Heart left ventricle (tissue), 16 donors: ENCODE results near the gene MINDY4. TPM values are rescaled to one million over a fixed set of nuclear protein-coding genes. Genes with fewer than 3 reads are reported as not detected.

Source experiments
- ATAC-seq, 4 donors: fragments of 200-7000 bp; cut with Tn5 transposase; one replicate each; pipeline ENCODE4 v1.9.1; 2020 to 2022; ENCODE audit warnings: moderate library complexity in 4 of 4, mild to moderate bottlenecking in 3 of 4, moderate number of reproducible peaks in 1 of 4
- DNase-seq, 5 donors: peaks; one replicate each; pipeline ENCODE4 v3.0.0-alpha.2; 2020
- H3K27ac ChIP-seq, 12 donors: fragments of 200-600 bp; sonication (generic) in 4 of 12; one replicate each; pipeline versions ENCODE4 v1.5.0 to v1.8.0; 2016 to 2022; ENCODE audit warnings: mild to moderate bottlenecking in 2 of 12
- H3K27me3 ChIP-seq, 9 donors: fragments of 200-600 bp; sonication (generic) in 2 of 9; one replicate each; pipeline versions ENCODE4 v1.5.1 to v1.8.0; 2016 to 2022; ENCODE audit warnings: mild to moderate bottlenecking in 3 of 9
- H3K36me3 ChIP-seq, 9 donors: fragments of 200-600 bp; sonication (generic) in 2 of 9; one replicate each; pipeline versions ENCODE4 v1.5.0 to v1.8.0; 2018 to 2022; ENCODE audit warnings: mild to moderate bottlenecking in 2 of 9
- H3K4me1 ChIP-seq, 12 donors: fragments of 200-600 bp; sonication (generic) in 4 of 12; one replicate each; pipeline versions ENCODE4 v1.5.0 to v1.8.0; 2016 to 2022; ENCODE audit warnings: mild to moderate bottlenecking in 3 of 12
- H3K4me3 ChIP-seq, 12 donors: fragments of 200-600 bp; sonication (generic) in 4 of 12; one replicate each; pipeline versions ENCODE4 v1.5.0 to v1.8.0; 2017 to 2022; ENCODE audit warnings: mild to moderate bottlenecking in 9 of 12, moderate library complexity in 4 of 12
- H3K9me3 ChIP-seq, 12 donors: fragments of 200-600 bp; sonication (generic) in 4 of 12; one replicate each; pipeline versions ENCODE4 v1.5.0 to v1.8.0; 2016 to 2022; ENCODE audit warnings: mild to moderate bottlenecking in 1 of 12
- CTCF ChIP-seq, 12 donors: fragments of 200-600 bp; sonication (generic) in 4 of 12; IDR thresholded peaks; one replicate each; pipeline versions ENCODE4 v1.5.0 to v1.8.0; 2018 to 2022; ENCODE audit warnings: antibody characterized with exemption in 12 of 12, mild to moderate bottlenecking in 5 of 12
- POLR2A ChIP-seq, 2 donors: fragments of 450-650 bp; IDR thresholded peaks; one replicate each; pipeline ENCODE4 v1.6.1; 2017; ENCODE audit warnings: antibody characterized with exemption in 2 of 2, mild to moderate bottlenecking in 2 of 2, moderate library complexity in 2 of 2
- WGBS, 4 donors: extraction: QIAGEN DNeasy Blood & Tissue Kit in 2 of 4; methylation state at CpG; one replicate each; pipeline versions ENCODE4 v1.1.5 to v1.1.7; 2013 to 2018; 5-methylcytosine and 5-hydroxymethylcytosine counted together
- intact Hi-C, 10 donors: fragments of 100-400 bp; cut with DNase I; formaldehyde crosslinking; loops; one replicate each; pipeline versions ENCODE4 v1.11.1 to v1.14.2; 2022
- polyA plus RNA-seq, 2 donors: library from polyadenylated mRNA; stranded (reverse); fragments of 200-250 nt; gene quantifications; one replicate each; pipeline ENCODE4 v1.2.3, GENCODE V29; 2013
- total RNA-seq, 9 donors: library from RNA; depleted of rRNA in 2 of 9; stranded (reverse); fragments of >200 nt in 2 of 9; fragmentation: NEBNext Ultra II Directional in 3 of 9; extraction: Animal tissue kit (Norgen Biotek cat#: 25700) in 3 of 9; gene quantifications; one replicate each; pipeline versions ENCODE4 v1.1.0 to v1.2.4, GENCODE V29; 2016 to 2023
- donor health status: ischemic (EF 13 %, LVEDD 7.1; RV severe dilation, severe dysfunction).
- donor health status: healthy with polysubstance abuse.
- donor health status: DM: no; HTN: yes; CAD: no.
- donor health status: DM: no; HTN: no; CAD: no.
- donor health status: ischemic (EF 25% LVEDD 6.9; RV normal size, moderate dysfunction).
- donor health status: ischemic (EF 25% LVEDD 5.7; RV mildly dilated, moderate dysfunction).
- donor health status: healthy.
- donor health status: DM: yes; HTN: yes; CAD: no.
- donor health status: ischemic (EF 35%, LVEDD 5.7; RV mildly dilated, moderate dysfunction).
- donor health status: nonischemic (EF 11% LVEDD 7.7; RV severe dilation, severe dysfunction).
- donor health status: DM: yes; HTN: yes; CAD: no.
- donor health status: PGD.
- donor health status: ischemic (EF 29% LVEDD 5.4; RV normal size, mild dysfunction).
- donor health status: nonischemic (EF 23%, LVEDD 6.1; RV moderate dilation, normal function).

MINDY4 gene
- total and polyA plus RNA-seq, 11 donors, result 1.3 to 6.0 (median 2.9) TPM

GRCh38 chr7:30900803-30901362 lies 129.7 kb downstream of the MINDY4 start:
- Histone ChIP-seq H3K27me3 (no peaks in the 10 kb centered on the region), H3K4me3 (no peak overlapping the region), H3K27ac (peak overlapping the region; percentile 41 to 82 (median 68)), H3K36me3 (no peaks in the 10 kb centered on the region), H3K4me1 (peaks cover 13 to 70% (median 57%) of the 10 kb centered on the region in 12 donors), H3K9me3 (no peaks in the 10 kb centered on the region)
- DNase-seq (no peak), ATAC-seq (peak in 3 of 4 donors; percentile 16 to 32 (median 27))
- WGBS, 4 donors, result 76 to 84% (median 80%) methylated on average over 9 to 11 of the region's 11 CpGs
- intact Hi-C loops, result no loop called here
- TF ChIP-seq POLR2A (IDR thresholded peaks at IDR 0.05) (no peak), CTCF (IDR thresholded peaks at IDR 0.05) (no peak)

DNA sequence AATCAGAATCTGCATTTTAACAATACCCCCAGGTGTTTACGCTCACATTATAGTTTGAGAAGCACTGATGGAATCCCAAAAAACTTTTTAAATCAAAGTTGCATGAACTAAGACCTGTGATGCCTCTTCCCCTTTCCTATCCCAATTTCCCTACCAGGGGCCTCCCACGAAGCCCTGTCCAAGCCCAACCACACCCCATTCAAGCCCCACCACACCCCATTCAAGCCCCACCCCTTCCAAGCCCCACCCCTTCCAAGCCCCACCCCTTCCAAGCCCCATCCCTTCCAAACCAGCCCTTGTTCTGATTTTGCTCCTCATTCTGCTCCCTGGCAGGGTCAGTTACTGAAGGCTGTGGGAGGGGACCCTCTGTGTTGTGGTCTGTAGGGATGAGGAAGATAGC lies 130.6 kb downstream of the MINDY4 start:
- no peak for DNase-seq
- TF ChIP-seq CTCF (IDR thresholded peaks at IDR 0.05) (no peak), POLR2A (IDR thresholded peaks at IDR 0.05) (no peak)
- Histone ChIP-seq H3K4me3 (no peak overlapping the region), H3K4me1 (peaks cover 14 to 70% (median 59%) of the 10 kb centered on the region in 12 donors), H3K27ac (peak overlapping the region in 6 of 12 donors; percentile 41 to 73 (median 66)), H3K27me3 (no peaks in the 10 kb centered on the region), H3K36me3 (no peaks in the 10 kb centered on the region), H3K9me3 (no peaks in the 10 kb centered on the region)
- intact Hi-C loops, result no loop called here
- WGBS, 4 donors, result 84 to 92% (median 85%) methylated on average over 2 of the region's 2 CpGs
- no peak for ATAC-seq

DNA sequence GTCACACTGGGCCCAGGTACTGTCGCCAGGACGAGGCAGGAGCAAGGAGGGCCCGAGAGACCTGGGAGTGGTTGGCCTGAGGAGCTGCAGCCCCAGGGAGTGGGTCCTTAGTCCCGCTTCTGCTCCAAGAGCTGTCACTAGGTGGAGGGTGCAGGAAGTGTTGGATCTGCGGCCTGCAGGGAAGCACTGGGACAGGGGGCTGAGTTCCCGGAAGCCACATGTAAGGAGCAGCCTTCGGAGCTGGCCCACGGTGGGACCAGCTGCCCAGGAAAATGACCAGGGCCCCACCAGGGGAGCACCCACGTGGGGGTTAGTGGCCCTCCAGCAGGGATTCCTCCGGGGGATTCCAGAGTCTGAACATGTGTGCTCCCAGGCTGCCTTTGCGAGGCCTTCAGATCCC lies 131.2 kb downstream of the MINDY4 start:
- intact Hi-C loops, result no loop called here
- no peak for TF ChIP-seq CTCF (IDR thresholded peaks at IDR 0.05)
- no peak for TF ChIP-seq POLR2A (IDR thresholded peaks at IDR 0.05)
- no peaks in the 10 kb centered on the region for H3K9me3 ChIP-seq
- no peak for ATAC-seq
- peaks cover 10 to 70% (median 59%) of the 10 kb centered on the region in 12 donors for H3K4me1 ChIP-seq
- peak overlapping the region in 2 of 12 donors; percentile 5 to 28 for H3K27ac ChIP-seq
- no peaks in the 10 kb centered on the region for H3K36me3 ChIP-seq
- DNase-seq, result no peak
- no peaks in the 10 kb centered on the region for H3K27me3 ChIP-seq
- 77 to 85% (median 80%) methylated on average over 6 to 11 of the region's 11 CpGs for WGBS, 4 donors
- no peak overlapping the region for H3K4me3 ChIP-seq

DNA sequence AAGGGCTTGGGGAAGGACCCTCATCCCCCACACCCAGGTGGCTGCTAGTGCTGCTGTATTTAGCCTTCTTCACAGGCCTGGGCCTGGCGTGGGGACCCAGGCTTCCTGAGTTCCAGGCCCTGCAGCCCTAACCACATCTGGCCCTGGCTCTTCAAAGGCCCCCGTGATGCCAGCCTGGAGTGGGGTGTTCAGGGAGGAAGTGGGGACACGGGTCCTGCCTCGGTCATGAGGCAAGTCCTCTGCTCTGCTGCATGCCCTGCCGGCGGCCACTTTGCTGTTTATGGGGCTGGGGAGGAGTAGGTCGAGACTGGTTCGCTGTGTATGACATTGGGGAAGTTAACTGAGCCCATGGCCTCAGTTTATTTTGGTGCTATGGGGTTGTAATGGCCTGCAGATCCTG lies 131.9 kb downstream of the MINDY4 start:
- no peak for ATAC-seq
- H3K36me3 ChIP-seq, result no peaks in the 10 kb centered on the region
- no peaks in the 10 kb centered on the region for H3K27me3 ChIP-seq
- H3K27ac ChIP-seq, result no peak overlapping the region
- H3K4me1 ChIP-seq, result peaks cover 13 to 70% (median 59%) of the 10 kb centered on the region in 12 donors
- no peak overlapping the region for H3K4me3 ChIP-seq
- intact Hi-C loops, result no loop called here
- WGBS, 4 donors, result 92 to 97% (median 95%) methylated on average over 6 to 8 of the region's 8 CpGs
- no peak for DNase-seq
- TF ChIP-seq CTCF (IDR thresholded peaks at IDR 0.05) (no peak), POLR2A (IDR thresholded peaks at IDR 0.05) (no peak)
- H3K9me3 ChIP-seq, result no peaks in the 10 kb centered on the region
